Uterus (tissue), 2 donors: Measurements from ENCODE around the gene SGK2.

Source experiments
- POLR2A ChIP-seq, 2 donors: fragments of 450-650 bp; IDR thresholded peaks; one replicate each; pipeline ENCODE4 v1.6.1; 2016; ENCODE audit warnings: antibody characterized with exemption in 2 of 2, mild to moderate bottlenecking in 1 of 2, moderate library complexity in 1 of 2
- TF ChIP-seq, protein P1 (sequence below), 4 experiments: fragments of 200-600 bp in 2 of 4; fragments of 450-650 bp in 2 of 4; sonication (generic) in 2 of 4; IDR thresholded peaks; one replicate each; pipeline ENCODE4 v1.5.1; 2016 to 2019; ENCODE audit warnings: antibody characterized with exemption in 4 of 4, mild to moderate bottlenecking in 2 of 4, moderate library complexity in 1 of 4

DNA sequence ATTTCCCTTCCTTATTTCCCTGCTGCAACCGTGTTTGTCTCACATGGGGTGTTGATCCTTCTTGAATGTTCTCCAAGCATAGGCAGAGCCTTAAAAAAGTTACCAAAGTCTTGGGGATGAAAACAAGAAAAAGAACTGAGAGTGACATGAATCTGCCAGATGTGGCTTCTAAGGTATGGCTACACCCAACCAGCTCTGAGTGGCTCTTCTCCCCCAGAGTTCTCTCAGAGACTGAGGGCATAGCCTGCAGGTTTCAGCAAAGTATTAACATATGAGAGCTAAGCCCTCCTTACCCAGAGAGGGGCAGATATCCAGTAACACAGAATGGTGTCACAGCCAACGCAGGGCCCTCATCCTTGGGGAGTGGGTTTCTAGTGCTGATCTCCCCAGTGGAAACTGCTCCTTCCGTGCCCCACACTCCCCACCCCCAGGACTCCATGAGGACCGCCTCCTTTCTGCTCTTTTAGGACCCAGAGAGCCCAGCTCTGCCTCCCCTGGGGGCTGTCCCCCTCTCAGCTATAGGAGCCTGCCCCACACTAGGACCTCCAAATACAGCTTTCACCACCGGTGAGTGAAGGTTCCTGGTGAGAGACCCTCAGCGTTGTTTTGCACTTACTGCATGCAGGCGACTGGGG is 23.3 kb upstream of the SGK2 start:
- no peak for TF ChIP-seq POLR2A (IDR thresholded peaks at IDR 0.05)
- TF ChIP-seq, protein P1, sequence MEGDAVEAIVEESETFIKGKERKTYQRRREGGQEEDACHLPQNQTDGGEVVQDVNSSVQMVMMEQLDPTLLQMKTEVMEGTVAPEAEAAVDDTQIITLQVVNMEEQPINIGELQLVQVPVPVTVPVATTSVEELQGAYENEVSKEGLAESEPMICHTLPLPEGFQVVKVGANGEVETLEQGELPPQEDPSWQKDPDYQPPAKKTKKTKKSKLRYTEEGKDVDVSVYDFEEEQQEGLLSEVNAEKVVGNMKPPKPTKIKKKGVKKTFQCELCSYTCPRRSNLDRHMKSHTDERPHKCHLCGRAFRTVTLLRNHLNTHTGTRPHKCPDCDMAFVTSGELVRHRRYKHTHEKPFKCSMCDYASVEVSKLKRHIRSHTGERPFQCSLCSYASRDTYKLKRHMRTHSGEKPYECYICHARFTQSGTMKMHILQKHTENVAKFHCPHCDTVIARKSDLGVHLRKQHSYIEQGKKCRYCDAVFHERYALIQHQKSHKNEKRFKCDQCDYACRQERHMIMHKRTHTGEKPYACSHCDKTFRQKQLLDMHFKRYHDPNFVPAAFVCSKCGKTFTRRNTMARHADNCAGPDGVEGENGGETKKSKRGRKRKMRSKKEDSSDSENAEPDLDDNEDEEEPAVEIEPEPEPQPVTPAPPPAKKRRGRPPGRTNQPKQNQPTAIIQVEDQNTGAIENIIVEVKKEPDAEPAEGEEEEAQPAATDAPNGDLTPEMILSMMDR (IDR thresholded peaks at IDR 0.05), result no peak
